Kidney (tissue), 14 donors: ENCODE measurements around the gene NFXL1. TPM values are rescaled to one million over a fixed set of nuclear protein-coding genes. Genes with fewer than 3 reads are reported as not detected.

ENCODE experiments used
- DNase-seq, 5 donors: peaks; one replicate each; pipeline ENCODE4 v3.0.0-alpha.2; 2013 to 2020
- FAIRE-seq: peaks from 2 replicates; lab custom pipeline; 2012; peaks lifted over from hg19 to GRCh38; lab: Jason Lieb, UNC
- H3K27ac ChIP-seq, 2 donors: one replicate each; pipeline ENCODE4 v1.7.0; 2013; ENCODE audit warnings: low read depth in 2 of 2, low read length in 2 of 2, inconsistent platforms in 1 of 2
- H3K27me3 ChIP-seq: one replicate; pipeline ENCODE4 v1.7.1; 2013; ENCODE audit warnings: low read length, inconsistent platforms; ENCODE audit not compliant: control insufficient read depth, insufficient read depth
- H3K36me3 ChIP-seq, 3 donors: one replicate each; pipeline versions ENCODE4 v1.7.0 to v1.7.1; 2013; ENCODE audit warnings: low read length in 3 of 3, control low read depth in 1 of 3, inconsistent platforms in 1 of 3; ENCODE audit not compliant: insufficient read depth in 3 of 3, control insufficient read depth in 2 of 3
- H3K4me1 ChIP-seq, 3 donors: one replicate each; pipeline versions ENCODE4 v1.7.0 to v1.7.1; 2013; ENCODE audit warnings: low read length in 3 of 3, inconsistent platforms in 1 of 3, low read depth in 1 of 3; ENCODE audit not compliant: control insufficient read depth in 2 of 3, insufficient read depth in 2 of 3
- H3K4me3 ChIP-seq, 3 donors: one replicate each; pipeline versions ENCODE4 v1.7.0 to v1.8.1; 2013; ENCODE audit warnings: low read length in 3 of 3, control low read depth in 1 of 3, inconsistent platforms in 1 of 3
- H3K9ac ChIP-seq, 3 donors: one replicate each; pipeline versions ENCODE4 v1.7.0 to v1.7.1; 2013; ENCODE audit warnings: low read length in 3 of 3, control low read depth in 1 of 3, inconsistent platforms in 1 of 3
- H3K9me3 ChIP-seq, 3 donors: one replicate each; pipeline versions ENCODE4 v1.7.0 to v1.7.1; 2013; ENCODE audit warnings: low read length in 3 of 3, control low read depth in 1 of 3, inconsistent platforms in 1 of 3; ENCODE audit not compliant: control insufficient read depth in 2 of 3, insufficient read depth in 1 of 3
- CTCF ChIP-seq: IDR thresholded peaks from 3 replicates; pipeline ENCODE4 v1.5.1; 2012; ENCODE audit warnings: mild to moderate bottlenecking, moderate library complexity, borderline replicate concordance; ENCODE audit not compliant: insufficient read depth; ENCODE audit errors: extremely low read depth
- intact Hi-C: fragments of 100-400 bp; cut with DNase I; formaldehyde crosslinking; loops from one replicate; pipeline ENCODE4 v1.11.1; 2022
- polyA plus RNA-seq: library from polyadenylated mRNA; stranded (reverse); fragments of 350-450 nt; fragmentation: Illumina TruSeq; extraction: RNeasy Lipid Tissue Mini Kit (QIAGEN cat#74804); gene quantifications from one replicate; pipeline ENCODE4 v1.2.3, GENCODE V29; 2014; ENCODE audit warnings: low read depth, low replicate concordance; ENCODE audit not compliant: insufficient read depth
- total RNA-seq: library from RNA; stranded (reverse); fragmentation: NEBNext Ultra II Directional; extraction: Animal tissue kit (Norgen Biotek cat#: 25700); gene quantifications from one replicate; pipeline ENCODE4 v1.2.1, GENCODE V29; 2021
- donor health status: control.
- donor health status: control.
- donor health status: control.
- donor health status: control.
- donor health status: control.
- donor health status: DM: yes; HTN: yes; CAD: no.
- donor health status: Normal renal cell carcinoma (clear cell type).

NFXL1 gene
- total and polyA plus RNA-seq, 2 donors from 2014 or later: 5.5 to 16.0 TPM

- DNase-seq (no peak), FAIRE-seq (no peak)
- H3K4me1 ChIP-seq: no peaks in the 10 kb centered on the region
- H3K36me3 ChIP-seq: no peaks in the 10 kb centered on the region
- H3K9ac ChIP-seq: no peak overlapping the region
- H3K27ac ChIP-seq: no peak overlapping the region
- TF ChIP-seq CTCF: no peak
- no peaks in the 10 kb centered on the region for H3K9me3 ChIP-seq
- no peaks in the 10 kb centered on the region for H3K27me3 ChIP-seq
- H3K4me3 ChIP-seq: no peak overlapping the region
- intact Hi-C loops: no loop called here
Measured at GRCh38 chr4:47816748-47817147, 97.6 kb downstream of the NFXL1 start.

- intact Hi-C loops: no loop called here
- no peak for TF ChIP-seq CTCF
- no peak for FAIRE-seq
Measured at GRCh38 chr4:47814618-47815295, 99.6 kb downstream of the NFXL1 start.

GRCh38 chr4:47809654-47810203, 104.7 kb downstream of the NFXL1 start:
- H3K36me3 ChIP-seq: no peaks in the 10 kb centered on the region
- FAIRE-seq: no peak
- intact Hi-C loops: no loop called here
- H3K4me3 ChIP-seq: no peak overlapping the region
- no peak for TF ChIP-seq CTCF
- no peak overlapping the region for H3K9ac ChIP-seq
- H3K9me3 ChIP-seq: no peaks in the 10 kb centered on the region
- no peaks in the 10 kb centered on the region for H3K27me3 ChIP-seq
- DNase-seq: no peak
- H3K4me1 ChIP-seq: no peaks in the 10 kb centered on the region
- no peak overlapping the region for H3K27ac ChIP-seq

More at GRCh38 chr4:47814618-47815295, 99.6 kb downstream of the NFXL1 start:
- Histone ChIP-seq H3K9ac (no peak overlapping the region), H3K9me3 (no peaks in the 10 kb centered on the region), H3K4me1 (no peaks in the 10 kb centered on the region), H3K27ac (no peak overlapping the region), H3K4me3 (no peak overlapping the region), H3K27me3 (no peaks in the 10 kb centered on the region), H3K36me3 (no peaks in the 10 kb centered on the region)
- no peak for DNase-seq
